K562 (cell line): ENCODE measurements around the gene KCNMB2. TPM values are rescaled to one million over a fixed set of nuclear protein-coding genes. Genes with fewer than 3 reads are reported as not detected.
A peak's percentile ranks its signal among the peaks of the same experiment; 100 is the strongest.

Experiments used
- ATAC-seq: fragments of 200-7000 bp; cut with Tn5 transposase; 3 replicates; pipeline ENCODE4 v1.9.1; 2020; ENCODE audit warnings: moderate library complexity
- BruUV-seq: library from RNA; stranded (reverse); fragments of 400-500 nt; replicated peaks from 2 replicates; lab custom pipeline; 2021; lab: Mats Ljungman, UMichigan
- CTCF ChIA-PET: fragments of 300-600 bp; formaldehyde crosslinking; extraction: SDS; loops from one replicate; lab custom pipeline; 2021; ENCODE audit warnings: low intra/inter-chr PET ratio; lab: Yijun Ruan, JAX
- POLR2A ChIA-PET: fragments of 300-600, 350-650 bp; sonication (Branson Sonifier 250); formaldehyde crosslinking; extraction: SDS; loops from one replicate; lab custom pipeline; 2021; ENCODE audit warnings: antibody characterized with exemption, inconsistent platforms; lab: Yijun Ruan, JAX
- DNase-seq, 4 experiments: peaks; one replicate each; pipeline versions ENCODE4 v3.0.0 to v3.0.0-alpha.2; 2011 to 2018; ENCODE audit warnings: low spot score in 3 of 4, mixed read lengths in 3 of 4; ENCODE audit errors: extremely low read depth in 1 of 4
- FAIRE-seq: peaks from 2 replicates; lab custom pipeline; 2011; peaks lifted over from hg19 to GRCh38; lab: Jason Lieb, UNC
- H2AFZ ChIP-seq: 2 replicates; pipeline ENCODE4 v1.6.0; 2011; ENCODE audit warnings: low read depth, low read length, control low read depth, inconsistent platforms
- H3K27ac ChIP-seq: fragments of 200-600 bp; 3 replicates; pipeline ENCODE4 v1.8.0; 2011; ENCODE audit warnings: low read depth, mild to moderate bottlenecking, control low read depth, inconsistent platforms, low read length, moderate library complexity, mixed read lengths; ENCODE audit errors: extremely low read depth
- H3K27me3 ChIP-seq, 2 experiments: fragments of 300-600 bp in 1 of 2; 2 replicates in 1 of 2; 3 replicates in 1 of 2; pipeline versions ENCODE4 v1.6.0 to v1.8.0; 2011; ENCODE audit warnings: inconsistent platforms in 2 of 2, low read length in 2 of 2, mild to moderate bottlenecking in 1 of 2, mixed read lengths in 1 of 2, moderate library complexity in 1 of 2; ENCODE audit not compliant: control insufficient read depth in 2 of 2, insufficient read depth in 2 of 2
- H3K36me3 ChIP-seq: fragments of 300-600 bp; 3 replicates; pipeline ENCODE4 v1.8.0; 2011; ENCODE audit warnings: mild to moderate bottlenecking, low read length, inconsistent platforms; ENCODE audit not compliant: control insufficient read depth, insufficient read depth
- H3K4me1 ChIP-seq, 2 experiments: fragments of 200-600 bp in 1 of 2; replicated peaks in 1 of 2; 2 replicates in 1 of 2; 3 replicates in 1 of 2; pipeline versions ENCODE4 v1.5.1 to v1.8.0; 2011; ENCODE audit warnings: inconsistent platforms in 2 of 2, low read length in 2 of 2, mild to moderate bottlenecking in 1 of 2, mixed read lengths in 1 of 2, moderate library complexity in 1 of 2; ENCODE audit not compliant: control insufficient read depth in 2 of 2, insufficient read depth in 2 of 2
- H3K4me2 ChIP-seq: 2 replicates; pipeline ENCODE4 v1.6.1; 2011; ENCODE audit warnings: low read length, control low read depth, inconsistent platforms, mixed read lengths; ENCODE audit not compliant: insufficient read depth
- H3K4me3 ChIP-seq: fragments of 200-600 bp; sonication (generic), shearing (Covaris generic); 2 replicates; pipeline ENCODE4 v1.5.1; 2016; ENCODE audit warnings: control low read depth, inconsistent platforms
- H3K79me2 ChIP-seq: fragments of 200-600 bp; 3 replicates; pipeline ENCODE4 v1.8.0; 2011; ENCODE audit warnings: low read length, inconsistent platforms; ENCODE audit not compliant: control insufficient read depth, insufficient read depth
- H3K9ac ChIP-seq, 2 experiments: 2 replicates each; pipeline versions ENCODE4 v1.6.0 to v1.6.1; 2011; ENCODE audit warnings: low read depth in 2 of 2, low read length in 2 of 2, control low read depth in 1 of 2, inconsistent platforms in 1 of 2, mild to moderate bottlenecking in 1 of 2, mixed read lengths in 1 of 2; ENCODE audit not compliant: insufficient read depth in 1 of 2
- H3K9me1 ChIP-seq: one replicate; pipeline ENCODE4 v1.6.0; 2011; ENCODE audit warnings: inconsistent platforms, mild to moderate bottlenecking, low read length, moderate library complexity; ENCODE audit not compliant: control insufficient read depth, insufficient read depth
- H3K9me3 ChIP-seq: replicated peaks from 2 replicates; pipeline ENCODE4 v1.5.1; 2011; ENCODE audit warnings: low read depth, low read length, inconsistent platforms; ENCODE audit not compliant: control insufficient read depth, insufficient read depth
- H4K20me1 ChIP-seq: replicated peaks from 2 replicates; pipeline ENCODE4 v1.6.1; 2011; ENCODE audit warnings: low read length, inconsistent platforms, mixed read lengths; ENCODE audit not compliant: control insufficient read depth, insufficient read depth
- CHD4 ChIP-seq: fragments of 200-600 bp; sonication (generic); IDR thresholded peaks from 3 replicates; pipeline ENCODE4 v1.6.1; 2012; ENCODE audit warnings: low read depth, mild to moderate bottlenecking, mixed read lengths, low read length, inconsistent platforms; ENCODE audit not compliant: insufficient read depth, insufficient replicate concordance, poor library complexity, severe bottlenecking
- POLR2H ChIP-seq: IDR thresholded peaks from 2 replicates; pipeline ENCODE4 v1.6.1; 2016; ENCODE audit warnings: missing genetic modification characterization, low read depth, mild to moderate bottlenecking, control low read depth, missing compliant biosample characterization, moderate library complexity
- PREB ChIP-seq: sonication (generic); formaldehyde crosslinking; IDR thresholded peaks from 2 replicates; pipeline ENCODE4 v1.8.1; 2023; ENCODE audit warnings: mild to moderate bottlenecking, missing genetic modification reagents
- RAD21 ChIP-seq, 2 experiments: fragments of 250-450 bp in 1 of 2; fragments of 450-650 bp in 1 of 2; sonication (Bioruptor Pico) in 1 of 2; formaldehyde crosslinking in 1 of 2; IDR thresholded peaks in 1 of 2; conservative IDR thresholded peaks in 1 of 2; 2 replicates each; pipeline versions ENCODE4 v1.4.0 to v1.8.0; 2020 to 2022; ENCODE audit warnings: mild to moderate bottlenecking in 2 of 2, moderate library complexity in 1 of 2
- ZBTB11 ChIP-seq, 3 experiments: fragments of 200-800 bp in 1 of 3; fragments of 250-450 bp in 1 of 3; fragments of 450-650 bp in 1 of 3; sonication (Bioruptor Pico) in 1 of 3; sonication (Bioruptor generic) in 1 of 3; formaldehyde crosslinking in 1 of 3; IDR thresholded peaks; 2 replicates each; pipeline versions ENCODE4 v1.6.1 to v1.8.0; 2016 to 2022; ENCODE audit warnings: mild to moderate bottlenecking in 2 of 3, missing genetic modification characterization in 2 of 3, missing compliant biosample characterization in 1 of 3, moderate library complexity in 1 of 3
- ZNF41 ChIP-seq: fragments of 250-450 bp; sonication (Bioruptor Pico); conservative IDR thresholded peaks from 2 replicates; pipeline ENCODE4 v1.4.0; 2020; ENCODE audit warnings: mild to moderate bottlenecking
- ZNF551 ChIP-seq: fragments of 250-450 bp; sonication (Bioruptor Pico); IDR thresholded peaks from 2 replicates; pipeline ENCODE4 v1.5.0; 2021; ENCODE audit warnings: mild to moderate bottlenecking, moderate library complexity
- ZNF785 ChIP-seq: fragments of 250-450 bp; sonication (Bioruptor Pico); IDR thresholded peaks from 2 replicates; pipeline ENCODE4 v1.4.0; 2020; ENCODE audit warnings: mild to moderate bottlenecking
- ZSCAN32 ChIP-seq: fragments of 450-650 bp; formaldehyde crosslinking; IDR thresholded peaks from 2 replicates; pipeline ENCODE4 v1.4.0; 2020; ENCODE audit warnings: mild to moderate bottlenecking, moderate library complexity
- WGBS: fragments of 100-300 bp; shearing (Covaris generic); methylation state at CpG from one replicate; pipeline ENCODE4 v1.1.6; 2016; ENCODE audit warnings: low coverage, mixed read lengths; ENCODE audit not compliant: insufficient coverage; ENCODE audit errors: missing lambda C conversion rate; 5-methylcytosine and 5-hydroxymethylcytosine counted together
- in situ Hi-C: fragments of 300-500 bp; cut with MboI; formaldehyde crosslinking; loops from 4 replicates; pipeline ENCODE4 v1.15.0; 2018; ENCODE audit warnings: inconsistent platforms, mixed read lengths
- intact Hi-C: fragments of 100-400 bp; cut with micrococcal nuclease; formaldehyde crosslinking; loops from 2 replicates; pipeline ENCODE4 v1.14.2; 2022
- polyA plus RNA-seq, 8 experiments: library from polyadenylated mRNA; depleted of rRNA in 4 of 8; stranded (reverse) in 5 of 8; unstranded in 3 of 8; fragments of >200 nt; fragmentation: Nextera tagmentation in 2 of 8; fragmentation: Illumina TruSeq in 1 of 8; extraction: Ambion mirVana in 2 of 8; extraction: Trizol in 1 of 8; gene quantifications; 2 replicates each; pipeline versions ENCODE4 v1.2.1 to v1.2.3, GENCODE V29; 2011 to 2014; ENCODE audit warnings: inconsistent platforms in 1 of 8, missing spikeins in 1 of 8
- total RNA-seq, 7 experiments: library from RNA; depleted of rRNA in 6 of 7; stranded (reverse); fragments of >200 nt in 6 of 7; fragmentation: Illumina TruSeq in 2 of 7; extraction: Trizol in 2 of 7; gene quantifications; 2 replicates each; pipeline versions ENCODE4 v1.2.1 to v1.2.3, GENCODE V29; 2011 to 2021; ENCODE audit warnings: low replicate concordance in 1 of 7

Gene KCNMB2
- total and polyA plus RNA-seq, 9 of the 15 experiments (the other 6 are each of a cell fraction or from before 2014, with no cell fraction given), result 0.04 to 0.15 TPM; not detected in 7

- no peaks in the 10 kb centered on the region for H3K4me1 ChIP-seq
- H3K36me3 ChIP-seq, result no peaks in the 10 kb centered on the region
- in situ Hi-C loops, result no loop called here
- CTCF ChIA-PET, result no interaction called here
- intact Hi-C loops, result no loop called here
- 0 out of 4 replicates have a peak, but pooled peaks of 1 of the 2 experiments have one; percentile 10 for TF ChIP-seq RAD21 (CRISPR knock-in tag; conservative IDR thresholded peaks at IDR 0.05 in 1 of 2, IDR thresholded peaks at IDR 0.05 in 1 of 2)
- TF ChIP-seq CHD4, result no peak
- 0% methylated on average over 2 of the region's 2 CpGs for WGBS
- POLR2A ChIA-PET, result no interaction called here
- peaks cover 2% of the 10 kb centered on the region for H3K9me1 ChIP-seq
- H3K4me3 ChIP-seq, result no peak overlapping the region
- no peak overlapping the region for H3K4me2 ChIP-seq
- ATAC-seq (no peak), DNase-seq (no peak), FAIRE-seq (no peak)
- H3K9ac ChIP-seq, result no peak overlapping the region
- H4K20me1 ChIP-seq, result no peaks in the 10 kb centered on the region
- BruUV-seq, result no TSS peak
- no peaks in the 10 kb centered on the region for H3K27me3 ChIP-seq
- H3K79me2 ChIP-seq, result no peaks in the 10 kb centered on the region
- no peak overlapping the region for H2AFZ ChIP-seq
- H3K9me3 ChIP-seq, result no peaks in the 10 kb centered on the region
- H3K27ac ChIP-seq, result no peak overlapping the region
These were observed 259.1 kb downstream of the KCNMB2 start for GRCh38 chr3:178795349-178795748.

- Histone ChIP-seq H3K27ac (no peak overlapping the region), H3K36me3 (no peaks in the 10 kb centered on the region), H3K4me2 (no peak overlapping the region), H3K4me3 (no peak overlapping the region), H3K9me3 (no peaks in the 10 kb centered on the region), H3K9ac (no peak overlapping the region), H3K9me1 (no peaks in the 10 kb centered on the region), H3K4me1 (no peaks in the 10 kb centered on the region), H2AFZ (no peak overlapping the region), H3K79me2 (no peaks in the 10 kb centered on the region), H4K20me1 (peaks cover 3% of the 10 kb centered on the region; the same call in 1 of the 2 replicates), H3K27me3 (no peaks in the 10 kb centered on the region)
- 8% methylated on average over 3 of the region's 3 CpGs for WGBS
- in situ Hi-C loops (no loop called here), intact Hi-C loops (no loop called here)
- ATAC-seq (no peak), FAIRE-seq (no peak), DNase-seq (no peak)
- no TSS peak for BruUV-seq
- POLR2A ChIA-PET, result interaction anchor here (0.6 kb wide), 1 partner anchor 258 kb away, joined by 3 read pairs; no protein-coding TSS in a partner anchor
- CTCF ChIA-PET, result no interaction called here
- TF ChIP-seq ZNF551 (CRISPR knock-in tag), result no peak
- TF ChIP-seq PREB (CRISPR knock-in tag), result no peak
- TF ChIP-seq ZNF41 (CRISPR knock-in tag), result no peak
- TF ChIP-seq POLR2H (tag), result no peak
- TF ChIP-seq ZSCAN32, result no peak
- TF ChIP-seq ZNF785, result no peak
- TF ChIP-seq ZBTB11 (CRISPR knock-in tag; IDR thresholded peaks at IDR 0.05), result no peak
These were observed 266.0 kb downstream of the KCNMB2 start for GRCh38 chr3:178802259-178802658.
